Dedifferentiated amniotic fluid mesenchymal stem cell (primary cell): Measurements from ENCODE around the gene RAMACL.
"Not testable (repeated sequence)": the region's sequence is repeated elsewhere in the genome, so short reads cannot be mapped to it uniquely, and the experiment has no call there.

Experiments used
- DNase-seq: peaks from one replicate; pipeline ENCODE4 v3.0.0-alpha.2; 2016; ENCODE audit errors: extremely low spot score

The RAMACL gene

GRCh38 chr6:166595949-166596348 is 9.5 kb upstream of the RAMACL start:
- no peak for DNase-seq

- peak; percentile 92 for DNase-seq
These were observed 8.7 kb upstream of the RAMACL start for GRCh38 chr6:166595061-166595780.

- DNase-seq: no peak
These were observed 6.3 kb upstream of the RAMACL start for GRCh38 chr6:166592821-166593220.

- DNase-seq: no peak
These were observed 5.6 kb upstream of the RAMACL start for GRCh38 chr6:166591961-166592520.

- no peak for DNase-seq
These were observed 4.5 kb upstream of the RAMACL start for GRCh38 chr6:166591026-166591425.

- no peak for DNase-seq
These were observed 3.5 kb upstream of the RAMACL start for GRCh38 chr6:166589786-166590574.

GRCh38 chr6:166589337-166589731 is 2.9 kb upstream of the RAMACL start:
- no peak for DNase-seq

GRCh38 chr6:166588691-166589336 is 2.3 kb upstream of the RAMACL start:
- peak; percentile 29 for DNase-seq

- DNase-seq: no peak
These were observed 1.3 kb upstream of the RAMACL start for GRCh38 chr6:166587631-166588413.

- DNase-seq: no peak
These were observed 1.5 kb downstream of the RAMACL start for GRCh38 chr6:166584853-166585429.

- DNase-seq: no peak
These were observed 2.3 kb downstream of the RAMACL start for GRCh38 chr6:166584155-166584554.

- DNase-seq: no peak
These were observed 3.1 kb downstream of the RAMACL start for GRCh38 chr6:166583230-166583965.

- DNase-seq: no peak
These were observed 4.2 kb downstream of the RAMACL start for GRCh38 chr6:166582258-166582657.

- DNase-seq: not testable (repeated sequence)
These were observed 4.7 kb downstream of the RAMACL start for GRCh38 chr6:166581801-166582200.

- no peak for DNase-seq
These were observed 5.4 kb downstream of the RAMACL start for GRCh38 chr6:166581091-166581511.

- DNase-seq: no peak
These were observed 6.1 kb downstream of the RAMACL start for GRCh38 chr6:166580076-166581050.

GRCh38 chr6:166579237-166579850 is 7.1 kb downstream of the RAMACL start:
- no peak for DNase-seq

GRCh38 chr6:166578536-166579236 is 7.8 kb downstream of the RAMACL start:
- DNase-seq: no peak
